Lung (tissue), 12 donors: ENCODE data around the gene FGF19. TPM values are rescaled to one million over a fixed set of nuclear protein-coding genes. Genes with fewer than 3 reads are reported as not detected.

Source experiments
- ATAC-seq: fragments of 200-7000 bp; cut with Tn5 transposase; one replicate; pipeline ENCODE4 v1.9.1; 2020; ENCODE audit warnings: moderate number of reproducible peaks; ENCODE audit not compliant: insufficient read depth, low FRiP score
- DNase-seq, 3 donors: peaks; one replicate each; pipeline ENCODE4 v3.0.0-alpha.2; 2013 to 2017
- H3K27ac ChIP-seq, 2 donors: one replicate each; pipeline ENCODE4 v1.5.1; 2013; ENCODE audit warnings: mild to moderate bottlenecking in 2 of 2, moderate library complexity in 2 of 2, control low read depth in 1 of 2, inconsistent platforms in 1 of 2, low read depth in 1 of 2, low read length in 1 of 2
- H3K27me3 ChIP-seq, 3 donors: one replicate each; pipeline ENCODE4 v1.5.1; 2013; ENCODE audit warnings: low read length in 2 of 3; ENCODE audit not compliant: control insufficient read depth in 3 of 3, insufficient read depth in 3 of 3
- H3K36me3 ChIP-seq, 4 donors: one replicate each; pipeline ENCODE4 v1.5.1; 2013; ENCODE audit warnings: low read length in 4 of 4, mild to moderate bottlenecking in 1 of 4, moderate library complexity in 1 of 4; ENCODE audit not compliant: control insufficient read depth in 4 of 4, insufficient read depth in 4 of 4
- H3K4me1 ChIP-seq, 5 donors: one replicate each; pipeline ENCODE4 v1.5.1; 2013; ENCODE audit warnings: low read length in 5 of 5, mild to moderate bottlenecking in 2 of 5, moderate library complexity in 1 of 5; ENCODE audit not compliant: control insufficient read depth in 5 of 5, insufficient read depth in 5 of 5
- H3K4me3 ChIP-seq: one replicate; pipeline ENCODE4 v1.5.1; 2013; ENCODE audit warnings: mild to moderate bottlenecking, control low read depth, moderate library complexity
- H3K9ac ChIP-seq, 2 donors: one replicate each; pipeline ENCODE4 v1.5.1; 2013; ENCODE audit warnings: low read length in 2 of 2, control low read depth in 1 of 2; ENCODE audit not compliant: insufficient read depth in 1 of 2
- H3K9me3 ChIP-seq, 4 donors: one replicate each; pipeline ENCODE4 v1.5.1; 2013; ENCODE audit warnings: low read length in 3 of 4, mild to moderate bottlenecking in 1 of 4, moderate library complexity in 1 of 4; ENCODE audit not compliant: control insufficient read depth in 4 of 4, insufficient read depth in 3 of 4
- CTCF ChIP-seq: IDR thresholded peaks from 2 replicates; pipeline ENCODE4 v1.5.1; 2012; ENCODE audit warnings: mild to moderate bottlenecking; ENCODE audit errors: control extremely low read depth, extremely low read depth
- WGBS, 2 donors: extraction: QIAGEN DNeasy Blood & Tissue Kit; methylation state at CpG; one replicate each; pipeline ENCODE4 v1.1.7; 2013; 5-methylcytosine and 5-hydroxymethylcytosine counted together
- polyA plus RNA-seq, 2 donors: library from polyadenylated mRNA; stranded (reverse); fragments of 200-250 nt; gene quantifications; one replicate each; pipeline ENCODE4 v1.2.1, GENCODE V29; 2013
- total RNA-seq, 2 donors: library from RNA; depleted of rRNA in 1 of 2; stranded (reverse); fragments of >200 nt in 1 of 2; gene quantifications; one replicate each; pipeline ENCODE4 v1.2.1, GENCODE V29; 2014 to 2021
- donor health status: control.
- donor health status: control.
- donor health status: Bipolar disorder and iron deficiency.
- donor health status: healthy.
- donor health status: DM: yes; HTN: yes; CAD: no.

The FGF19 gene
- total and polyA plus RNA-seq, 4 donors = 0.09 TPM; not detected in 3

- no peaks in the 10 kb centered on the region for H3K27me3 ChIP-seq
- 92 to 93% methylated on average over 33 of the region's 33 CpGs for WGBS, 2 donors
- TF ChIP-seq CTCF = no peak
- H3K9me3 ChIP-seq = no peaks in the 10 kb centered on the region
- H3K4me1 ChIP-seq = peaks cover 0 to 9% (median 0%) of the 10 kb centered on the region in 5 donors
- H3K27ac ChIP-seq = no peak overlapping the region
- no peak overlapping the region for H3K9ac ChIP-seq
- H3K4me3 ChIP-seq = no peak overlapping the region
- peaks cover 0 to 44% (median 16%) of the 10 kb centered on the region in 4 donors for H3K36me3 ChIP-seq
- no peak for ATAC-seq
- no peak for DNase-seq
Observed at GRCh38 chr11:69666752-69667536, 36.9 kb downstream of the FGF19 start.

DNA sequence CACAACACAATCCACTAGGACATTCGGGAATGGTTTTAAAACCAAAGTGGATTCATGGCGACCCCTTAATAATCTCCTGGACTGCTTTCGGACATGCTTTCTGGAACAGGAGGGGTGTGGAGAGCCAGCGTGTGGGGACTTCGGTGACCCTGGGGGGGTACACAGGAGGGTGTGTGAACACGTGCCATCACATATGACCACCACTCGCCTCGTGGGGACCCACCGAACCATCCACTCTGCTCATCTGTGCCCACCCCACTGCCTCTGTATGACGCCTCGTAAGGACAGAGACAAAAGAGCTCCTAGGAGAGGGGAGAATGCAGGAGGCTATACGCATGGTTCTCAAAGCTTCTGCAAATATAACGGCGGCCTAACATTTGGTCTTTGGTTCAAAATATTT, 37.6 kb downstream of the FGF19 start:
- TF ChIP-seq CTCF = no peak
- H3K27me3 ChIP-seq = no peaks in the 10 kb centered on the region
- DNase-seq (no peak), ATAC-seq (no peak)
- H3K36me3 ChIP-seq = peaks cover 0 to 41% (median 14%) of the 10 kb centered on the region in 4 donors
- H3K4me3 ChIP-seq = no peak overlapping the region
- WGBS, 2 donors = 94 to 96% methylated on average over 14 of the region's 14 CpGs
- H3K27ac ChIP-seq = no peak overlapping the region
- no peak overlapping the region for H3K9ac ChIP-seq
- H3K9me3 ChIP-seq = no peaks in the 10 kb centered on the region
- peaks cover 0 to 9% (median 0%) of the 10 kb centered on the region in 5 donors for H3K4me1 ChIP-seq

DNA sequence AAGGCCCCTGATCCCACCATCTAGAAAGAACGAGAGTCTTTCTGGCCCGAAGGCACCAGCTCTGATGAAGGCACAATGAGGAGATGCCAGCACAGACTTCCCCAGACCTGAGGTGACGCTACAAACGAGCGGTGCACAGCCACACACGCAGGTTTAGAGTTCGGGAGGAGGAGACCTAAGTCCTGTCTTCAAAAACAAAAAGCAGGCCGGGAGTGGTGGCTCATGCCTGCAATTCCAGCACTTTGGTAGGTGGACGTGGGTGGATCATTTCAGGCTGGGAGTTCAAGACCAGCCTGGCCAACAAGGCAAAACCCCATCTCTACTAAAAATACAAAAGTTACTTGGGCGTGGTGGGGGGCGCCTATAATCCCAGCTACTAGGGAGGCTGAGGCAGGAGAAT, 38.2 kb downstream of the FGF19 start:
- Histone ChIP-seq H3K4me1 (peaks cover 0 to 9% (median 0%) of the 10 kb centered on the region in 5 donors), H3K27me3 (no peaks in the 10 kb centered on the region), H3K9ac (no peak overlapping the region), H3K36me3 (peaks cover 0 to 44% (median 13%) of the 10 kb centered on the region in 4 donors), H3K9me3 (no peaks in the 10 kb centered on the region), H3K27ac (no peak overlapping the region), H3K4me3 (no peak overlapping the region)
- 95 to 96% methylated on average over 11 of the region's 11 CpGs for WGBS, 2 donors
- TF ChIP-seq CTCF = no peak
- ATAC-seq (no peak), DNase-seq (no peak)
